GM12878 (cell line): ENCODE results near the gene DDIT3. TPM values are rescaled to one million over a fixed set of nuclear protein-coding genes. Genes with fewer than 3 reads are reported as not detected.
A peak's percentile ranks its signal among the peaks of the same experiment; 100 is the strongest.

Experiments
- BRCA1 ChIP-seq: IDR thresholded peaks from 2 replicates; pipeline ENCODE4 v1.6.1; 2011; ENCODE audit warnings: low read depth, low read length, improper control_type of control experiment
- HDAC2 ChIP-seq: fragments of 200-600 bp; sonication (generic); IDR thresholded peaks from 2 replicates; pipeline ENCODE4 v1.6.1; 2017
- NRF1 ChIP-seq: conservative IDR thresholded peaks from 2 replicates; pipeline ENCODE4 v1.6.1; 2011; ENCODE audit warnings: mild to moderate bottlenecking, low read depth, low read length, improper control_type of control experiment
- polyA plus RNA-seq, 11 experiments: library from polyadenylated mRNA; depleted of rRNA in 4 of 11; unstranded in 6 of 11; stranded (reverse) in 5 of 11; fragments of >200 nt; fragmentation: Nextera tagmentation in 4 of 11; fragmentation: Illumina TruSeq in 1 of 11; extraction: Ambion mirVana in 4 of 11; extraction: Trizol in 1 of 11; gene quantifications; 1 replicate in 1 of 11; 2 replicates in 10 of 11; pipeline versions ENCODE4 v1.2.1 to v1.2.3, GENCODE V29; 2011 to 2016; ENCODE audit warnings: inconsistent platforms in 2 of 11, missing spikeins in 2 of 11, low read depth in 1 of 11
- total RNA-seq, 4 experiments: library from RNA; depleted of rRNA in 3 of 4; stranded (reverse); fragments of >200 nt in 3 of 4; fragmentation: Illumina TruSeq in 1 of 4; extraction: Trizol in 1 of 4; gene quantifications; 2 replicates each; pipeline versions ENCODE4 v1.2.1 to v1.2.3, GENCODE V29; 2013 to 2021
- TF ChIP-seq, protein P1 (sequence below): IDR thresholded peaks from 2 replicates; pipeline ENCODE4 v1.6.1; 2012; ENCODE audit warnings: low read length, inconsistent platforms
- TF ChIP-seq, protein P2 (sequence below): fragments of 450-650 bp; conservative IDR thresholded peaks from 2 replicates; pipeline ENCODE4 v1.6.1; 2017; ENCODE audit warnings: mild to moderate bottlenecking, moderate library complexity
- TF ChIP-seq, protein P3 (sequence below): fragments of 450-650 bp; formaldehyde crosslinking; IDR thresholded peaks from 2 replicates; pipeline ENCODE4 v1.4.0; 2020; ENCODE audit warnings: mild to moderate bottlenecking, moderate library complexity
- TF ChIP-seq, protein P4 (sequence below): fragments of 450-650 bp; IDR thresholded peaks from 2 replicates; pipeline ENCODE4 v1.6.1; 2016; ENCODE audit warnings: mild to moderate bottlenecking, moderate library complexity, borderline replicate concordance
- TF ChIP-seq, protein P5 (sequence below): fragments of 450-650 bp; IDR thresholded peaks from 2 replicates; pipeline ENCODE4 v1.6.1; 2018; ENCODE audit warnings: borderline replicate concordance, mild to moderate bottlenecking; ENCODE audit not compliant: partially characterized antibody

The DDIT3 gene
- total and polyA plus RNA-seq, 10 of the 15 experiments (the other 5 are each of a cell fraction or from before 2014, with no cell fraction given), result 9.2 to 28.9 (median 15.5) TPM

DNA sequence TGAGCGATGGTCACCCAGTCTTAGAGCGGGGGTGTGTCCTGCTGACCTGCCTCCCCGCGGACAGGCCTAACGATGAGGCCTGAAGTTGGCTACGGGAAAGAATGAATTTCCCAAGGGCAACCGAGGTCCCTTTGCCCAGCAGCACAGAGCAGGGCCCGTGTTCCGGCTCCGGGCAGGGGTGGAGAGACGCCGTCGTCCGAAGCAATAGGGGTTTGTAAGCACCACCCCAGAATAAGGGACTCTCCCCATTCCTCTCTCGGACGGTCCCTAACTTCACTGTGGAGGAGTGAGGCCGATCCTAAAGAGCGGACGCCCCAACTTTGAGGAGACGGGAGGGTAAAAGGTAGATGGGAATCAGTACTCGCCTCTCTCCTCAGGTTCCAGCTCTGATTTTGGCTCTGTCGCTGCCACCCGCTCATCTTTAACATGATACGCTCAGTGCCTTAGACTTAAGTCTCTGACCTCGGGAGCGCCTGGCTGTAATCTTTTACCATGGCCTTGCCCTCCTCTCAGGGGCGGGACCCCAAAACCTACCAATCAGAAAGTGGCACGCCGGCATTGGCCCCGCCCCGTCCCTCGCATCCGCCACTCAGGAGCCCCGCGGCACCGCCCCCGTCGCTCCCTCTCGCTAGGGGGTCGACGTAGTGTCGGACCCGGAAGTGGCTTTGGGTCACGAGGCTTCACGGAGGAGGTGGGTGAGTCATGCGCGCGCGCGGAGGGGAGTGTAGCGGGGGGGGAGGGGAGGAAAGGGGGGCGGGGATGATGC is at the start of gene DDIT3 (continued):
- TF ChIP-seq HDAC2 (no peak), BRCA1 (no peak), NRF1 (no peak)
- TF ChIP-seq, protein P1, sequence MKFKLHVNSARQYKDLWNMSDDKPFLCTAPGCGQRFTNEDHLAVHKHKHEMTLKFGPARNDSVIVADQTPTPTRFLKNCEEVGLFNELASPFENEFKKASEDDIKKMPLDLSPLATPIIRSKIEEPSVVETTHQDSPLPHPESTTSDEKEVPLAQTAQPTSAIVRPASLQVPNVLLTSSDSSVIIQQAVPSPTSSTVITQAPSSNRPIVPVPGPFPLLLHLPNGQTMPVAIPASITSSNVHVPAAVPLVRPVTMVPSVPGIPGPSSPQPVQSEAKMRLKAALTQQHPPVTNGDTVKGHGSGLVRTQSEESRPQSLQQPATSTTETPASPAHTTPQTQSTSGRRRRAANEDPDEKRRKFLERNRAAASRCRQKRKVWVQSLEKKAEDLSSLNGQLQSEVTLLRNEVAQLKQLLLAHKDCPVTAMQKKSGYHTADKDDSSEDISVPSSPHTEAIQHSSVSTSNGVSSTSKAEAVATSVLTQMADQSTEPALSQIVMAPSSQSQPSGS, result no peak
- TF ChIP-seq, protein P2, sequence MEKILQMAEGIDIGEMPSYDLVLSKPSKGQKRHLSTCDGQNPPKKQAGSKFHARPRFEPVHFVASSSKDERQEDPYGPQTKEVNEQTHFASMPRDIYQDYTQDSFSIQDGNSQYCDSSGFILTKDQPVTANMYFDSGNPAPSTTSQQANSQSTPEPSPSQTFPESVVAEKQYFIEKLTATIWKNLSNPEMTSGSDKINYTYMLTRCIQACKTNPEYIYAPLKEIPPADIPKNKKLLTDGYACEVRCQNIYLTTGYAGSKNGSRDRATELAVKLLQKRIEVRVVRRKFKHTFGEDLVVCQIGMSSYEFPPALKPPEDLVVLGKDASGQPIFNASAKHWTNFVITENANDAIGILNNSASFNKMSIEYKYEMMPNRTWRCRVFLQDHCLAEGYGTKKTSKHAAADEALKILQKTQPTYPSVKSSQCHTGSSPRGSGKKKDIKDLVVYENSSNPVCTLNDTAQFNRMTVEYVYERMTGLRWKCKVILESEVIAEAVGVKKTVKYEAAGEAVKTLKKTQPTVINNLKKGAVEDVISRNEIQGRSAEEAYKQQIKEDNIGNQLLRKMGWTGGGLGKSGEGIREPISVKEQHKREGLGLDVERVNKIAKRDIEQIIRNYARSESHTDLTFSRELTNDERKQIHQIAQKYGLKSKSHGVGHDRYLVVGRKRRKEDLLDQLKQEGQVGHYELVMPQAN, result peak; percentile 82
- TF ChIP-seq, protein P3, sequence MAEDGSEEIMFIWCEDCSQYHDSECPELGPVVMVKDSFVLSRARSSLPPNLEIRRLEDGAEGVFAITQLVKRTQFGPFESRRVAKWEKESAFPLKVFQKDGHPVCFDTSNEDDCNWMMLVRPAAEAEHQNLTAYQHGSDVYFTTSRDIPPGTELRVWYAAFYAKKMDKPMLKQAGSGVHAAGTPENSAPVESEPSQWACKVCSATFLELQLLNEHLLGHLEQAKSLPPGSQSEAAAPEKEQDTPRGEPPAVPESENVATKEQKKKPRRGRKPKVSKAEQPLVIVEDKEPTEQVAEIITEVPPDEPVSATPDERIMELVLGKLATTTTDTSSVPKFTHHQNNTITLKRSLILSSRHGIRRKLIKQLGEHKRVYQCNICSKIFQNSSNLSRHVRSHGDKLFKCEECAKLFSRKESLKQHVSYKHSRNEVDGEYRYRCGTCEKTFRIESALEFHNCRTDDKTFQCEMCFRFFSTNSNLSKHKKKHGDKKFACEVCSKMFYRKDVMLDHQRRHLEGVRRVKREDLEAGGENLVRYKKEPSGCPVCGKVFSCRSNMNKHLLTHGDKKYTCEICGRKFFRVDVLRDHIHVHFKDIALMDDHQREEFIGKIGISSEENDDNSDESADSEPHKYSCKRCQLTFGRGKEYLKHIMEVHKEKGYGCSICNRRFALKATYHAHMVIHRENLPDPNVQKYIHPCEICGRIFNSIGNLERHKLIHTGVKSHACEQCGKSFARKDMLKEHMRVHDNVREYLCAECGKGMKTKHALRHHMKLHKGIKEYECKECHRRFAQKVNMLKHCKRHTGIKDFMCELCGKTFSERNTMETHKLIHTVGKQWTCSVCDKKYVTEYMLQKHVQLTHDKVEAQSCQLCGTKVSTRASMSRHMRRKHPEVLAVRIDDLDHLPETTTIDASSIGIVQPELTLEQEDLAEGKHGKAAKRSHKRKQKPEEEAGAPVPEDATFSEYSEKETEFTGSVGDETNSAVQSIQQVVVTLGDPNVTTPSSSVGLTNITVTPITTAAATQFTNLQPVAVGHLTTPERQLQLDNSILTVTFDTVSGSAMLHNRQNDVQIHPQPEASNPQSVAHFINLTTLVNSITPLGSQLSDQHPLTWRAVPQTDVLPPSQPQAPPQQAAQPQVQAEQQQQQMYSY, result no peak
- TF ChIP-seq, protein P4, sequence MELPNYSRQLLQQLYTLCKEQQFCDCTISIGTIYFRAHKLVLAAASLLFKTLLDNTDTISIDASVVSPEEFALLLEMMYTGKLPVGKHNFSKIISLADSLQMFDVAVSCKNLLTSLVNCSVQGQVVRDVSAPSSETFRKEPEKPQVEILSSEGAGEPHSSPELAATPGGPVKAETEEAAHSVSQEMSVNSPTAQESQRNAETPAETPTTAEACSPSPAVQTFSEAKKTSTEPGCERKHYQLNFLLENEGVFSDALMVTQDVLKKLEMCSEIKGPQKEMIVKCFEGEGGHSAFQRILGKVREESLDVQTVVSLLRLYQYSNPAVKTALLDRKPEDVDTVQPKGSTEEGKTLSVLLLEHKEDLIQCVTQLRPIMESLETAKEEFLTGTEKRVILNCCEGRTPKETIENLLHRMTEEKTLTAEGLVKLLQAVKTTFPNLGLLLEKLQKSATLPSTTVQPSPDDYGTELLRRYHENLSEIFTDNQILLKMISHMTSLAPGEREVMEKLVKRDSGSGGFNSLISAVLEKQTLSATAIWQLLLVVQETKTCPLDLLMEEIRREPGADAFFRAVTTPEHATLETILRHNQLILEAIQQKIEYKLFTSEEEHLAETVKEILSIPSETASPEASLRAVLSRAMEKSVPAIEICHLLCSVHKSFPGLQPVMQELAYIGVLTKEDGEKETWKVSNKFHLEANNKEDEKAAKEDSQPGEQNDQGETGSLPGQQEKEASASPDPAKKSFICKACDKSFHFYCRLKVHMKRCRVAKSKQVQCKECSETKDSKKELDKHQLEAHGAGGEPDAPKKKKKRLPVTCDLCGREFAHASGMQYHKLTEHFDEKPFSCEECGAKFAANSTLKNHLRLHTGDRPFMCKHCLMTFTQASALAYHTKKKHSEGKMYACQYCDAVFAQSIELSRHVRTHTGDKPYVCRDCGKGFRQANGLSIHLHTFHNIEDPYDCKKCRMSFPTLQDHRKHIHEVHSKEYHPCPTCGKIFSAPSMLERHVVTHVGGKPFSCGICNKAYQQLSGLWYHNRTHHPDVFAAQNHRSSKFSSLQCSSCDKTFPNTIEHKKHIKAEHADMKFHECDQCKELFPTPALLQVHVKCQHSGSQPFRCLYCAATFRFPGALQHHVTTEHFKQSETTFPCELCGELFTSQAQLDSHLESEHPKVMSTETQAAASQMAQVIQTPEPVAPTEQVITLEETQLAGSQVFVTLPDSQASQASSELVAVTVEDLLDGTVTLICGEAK, result no peak
- TF ChIP-seq, protein P5, sequence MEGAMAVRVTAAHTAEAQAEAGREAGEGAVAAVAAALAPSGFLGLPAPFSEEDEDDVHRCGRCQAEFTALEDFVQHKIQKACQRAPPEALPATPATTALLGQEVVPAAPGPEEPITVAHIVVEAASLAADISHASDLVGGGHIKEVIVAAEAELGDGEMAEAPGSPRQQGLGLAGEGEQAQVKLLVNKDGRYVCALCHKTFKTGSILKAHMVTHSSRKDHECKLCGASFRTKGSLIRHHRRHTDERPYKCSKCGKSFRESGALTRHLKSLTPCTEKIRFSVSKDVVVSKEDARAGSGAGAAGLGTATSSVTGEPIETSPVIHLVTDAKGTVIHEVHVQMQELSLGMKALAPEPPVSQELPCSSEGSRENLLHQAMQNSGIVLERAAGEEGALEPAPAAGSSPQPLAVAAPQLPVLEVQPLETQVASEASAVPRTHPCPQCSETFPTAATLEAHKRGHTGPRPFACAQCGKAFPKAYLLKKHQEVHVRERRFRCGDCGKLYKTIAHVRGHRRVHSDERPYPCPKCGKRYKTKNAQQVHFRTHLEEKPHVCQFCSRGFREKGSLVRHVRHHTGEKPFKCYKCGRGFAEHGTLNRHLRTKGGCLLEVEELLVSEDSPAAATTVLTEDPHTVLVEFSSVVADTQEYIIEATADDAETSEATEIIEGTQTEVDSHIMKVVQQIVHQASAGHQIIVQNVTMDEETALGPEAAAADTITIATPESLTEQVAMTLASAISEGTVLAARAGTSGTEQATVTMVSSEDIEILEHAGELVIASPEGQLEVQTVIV, result peak; percentile 58
